Psoas muscle (tissue), 8 donors: ENCODE measurements around the gene ABHD12. TPM values are rescaled to one million over a fixed set of nuclear protein-coding genes. Genes with fewer than 3 reads are reported as not detected.

Source experiments
- ATAC-seq, 4 donors: fragments of 200-7000 bp; cut with Tn5 transposase; one replicate each; pipeline ENCODE4 v1.9.1; 2020; ENCODE audit warnings: moderate library complexity in 3 of 4, mild to moderate bottlenecking in 2 of 4
- DNase-seq, 2 donors: peaks; one replicate each; pipeline ENCODE4 v3.0.0-alpha.2; 2020
- H3K27ac ChIP-seq: fragments of 200-600 bp; one replicate; pipeline ENCODE4 v1.8.0; 2022
- H3K27me3 ChIP-seq, 3 donors: fragments of 200-600 bp in 1 of 3; one replicate each; pipeline versions ENCODE4 v1.6.1 to v1.8.0; 2013 to 2022; ENCODE audit warnings: low read length in 2 of 3, mild to moderate bottlenecking in 2 of 3, moderate library complexity in 1 of 3; ENCODE audit not compliant: insufficient read depth in 3 of 3
- H3K36me3 ChIP-seq, 2 donors: fragments of 200-600 bp in 1 of 2; one replicate each; pipeline versions ENCODE4 v1.6.1 to v1.8.0; 2013 to 2022; ENCODE audit warnings: low read depth in 1 of 2, mild to moderate bottlenecking in 1 of 2, moderate library complexity in 1 of 2; ENCODE audit not compliant: insufficient read depth in 1 of 2
- H3K4me1 ChIP-seq: fragments of 200-600 bp; one replicate; pipeline ENCODE4 v1.8.0; 2022
- H3K4me3 ChIP-seq: fragments of 200-600 bp; one replicate; pipeline ENCODE4 v1.8.0; 2022; ENCODE audit warnings: mild to moderate bottlenecking
- H3K9me3 ChIP-seq: fragments of 200-600 bp; one replicate; pipeline ENCODE4 v1.8.0; 2022
- WGBS, 3 donors: extraction: QIAGEN DNeasy Blood & Tissue Kit; methylation state at CpG; one replicate each; pipeline versions ENCODE4 v1.1.6 to v1.1.7; 2013; 5-methylcytosine and 5-hydroxymethylcytosine counted together
- intact Hi-C, 2 donors: fragments of 100-400 bp; cut with DNase I; formaldehyde crosslinking; loops; one replicate each; pipeline versions ENCODE4 v1.11.0 to v1.14.2; 2022
- polyA plus RNA-seq, 3 donors: library from polyadenylated mRNA; stranded (reverse); fragments of 200-250 nt; gene quantifications; one replicate each; pipeline ENCODE4 v1.2.3, GENCODE V29; 2013
- total RNA-seq, 4 donors: library from RNA; stranded (reverse); fragmentation: NEBNext Ultra II Directional in 2 of 4; extraction: Animal tissue kit (Norgen Biotek cat#: 25700) in 2 of 4; gene quantifications; one replicate each; pipeline versions ENCODE4 v1.2.1 to v1.2.4, GENCODE V29; 2021 to 2023
- TF ChIP-seq, protein P1 (sequence below): fragments of 200-600 bp; IDR thresholded peaks from one replicate; pipeline ENCODE4 v1.8.0; 2022; ENCODE audit warnings: antibody characterized with exemption
- donor health status: healthy with polysubstance abuse.
- donor health status: DM: no; HTN: no; CAD: no; lungs with moderate emphysema.
- donor health status: Bipolar disorder and iron deficiency.
- donor health status: healthy.
- donor health status: DM: yes; HTN: yes; CAD: no.
- donor health status: DM: no; HTN: no; CAD: no.
- donor health status: DM: no; HTN: no; CAD: no.
- donor health status: DM: yes; HTN: yes; CAD: no.

The ABHD12 gene
- total and polyA plus RNA-seq, 7 donors: 7.9 to 15.5 (median 9.6) TPM

DNA sequence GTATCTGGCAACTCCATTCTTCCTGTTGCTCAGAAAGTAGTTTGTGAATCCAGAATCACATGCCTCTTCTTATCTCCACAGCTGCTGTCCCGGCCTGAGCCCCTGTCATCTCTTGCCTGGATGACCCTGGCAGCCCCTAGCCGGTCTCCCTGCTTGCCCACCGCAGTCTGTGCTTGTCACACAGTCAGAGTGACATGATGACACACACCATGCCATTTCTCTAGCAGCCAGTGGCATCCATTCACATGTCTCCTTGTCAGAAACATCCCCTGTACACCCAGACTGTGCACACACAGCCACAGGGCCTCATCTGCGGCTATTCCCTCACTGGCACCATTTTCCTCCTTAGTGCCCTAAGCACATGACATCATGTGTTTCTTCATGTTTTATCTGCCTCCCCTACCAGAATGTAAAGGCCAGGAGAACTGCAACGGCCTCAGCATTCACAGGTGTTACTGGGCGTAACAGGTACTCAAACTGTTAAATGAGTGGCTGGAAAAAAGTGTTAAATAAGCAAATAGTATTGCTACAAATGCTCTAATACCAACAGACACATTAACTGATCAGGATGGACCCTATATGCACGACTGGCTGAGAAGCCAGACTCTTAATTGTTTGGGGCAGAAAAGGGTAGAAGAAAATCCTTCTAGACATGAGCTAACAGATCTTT is 9.6 kb downstream of the ABHD12 start:
- Histone ChIP-seq H3K36me3 (no peaks in the 10 kb centered on the region), H3K27me3 (no peaks in the 10 kb centered on the region), H3K27ac (no peak overlapping the region), H3K9me3 (no peaks in the 10 kb centered on the region), H3K4me3 (no peak overlapping the region), H3K4me1 (no peaks in the 10 kb centered on the region)
- 89 to 95% (median 93%) methylated on average over 7 of the region's 7 CpGs for WGBS, 3 donors
- ATAC-seq (no peak), DNase-seq (no peak)
- TF ChIP-seq, protein P1, sequence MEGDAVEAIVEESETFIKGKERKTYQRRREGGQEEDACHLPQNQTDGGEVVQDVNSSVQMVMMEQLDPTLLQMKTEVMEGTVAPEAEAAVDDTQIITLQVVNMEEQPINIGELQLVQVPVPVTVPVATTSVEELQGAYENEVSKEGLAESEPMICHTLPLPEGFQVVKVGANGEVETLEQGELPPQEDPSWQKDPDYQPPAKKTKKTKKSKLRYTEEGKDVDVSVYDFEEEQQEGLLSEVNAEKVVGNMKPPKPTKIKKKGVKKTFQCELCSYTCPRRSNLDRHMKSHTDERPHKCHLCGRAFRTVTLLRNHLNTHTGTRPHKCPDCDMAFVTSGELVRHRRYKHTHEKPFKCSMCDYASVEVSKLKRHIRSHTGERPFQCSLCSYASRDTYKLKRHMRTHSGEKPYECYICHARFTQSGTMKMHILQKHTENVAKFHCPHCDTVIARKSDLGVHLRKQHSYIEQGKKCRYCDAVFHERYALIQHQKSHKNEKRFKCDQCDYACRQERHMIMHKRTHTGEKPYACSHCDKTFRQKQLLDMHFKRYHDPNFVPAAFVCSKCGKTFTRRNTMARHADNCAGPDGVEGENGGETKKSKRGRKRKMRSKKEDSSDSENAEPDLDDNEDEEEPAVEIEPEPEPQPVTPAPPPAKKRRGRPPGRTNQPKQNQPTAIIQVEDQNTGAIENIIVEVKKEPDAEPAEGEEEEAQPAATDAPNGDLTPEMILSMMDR: no peak
- intact Hi-C loops: loop anchor here in 1 of 2 donors (5.0 kb wide), 1 partner anchor 69 kb away; no protein-coding TSS in a partner anchor

DNA sequence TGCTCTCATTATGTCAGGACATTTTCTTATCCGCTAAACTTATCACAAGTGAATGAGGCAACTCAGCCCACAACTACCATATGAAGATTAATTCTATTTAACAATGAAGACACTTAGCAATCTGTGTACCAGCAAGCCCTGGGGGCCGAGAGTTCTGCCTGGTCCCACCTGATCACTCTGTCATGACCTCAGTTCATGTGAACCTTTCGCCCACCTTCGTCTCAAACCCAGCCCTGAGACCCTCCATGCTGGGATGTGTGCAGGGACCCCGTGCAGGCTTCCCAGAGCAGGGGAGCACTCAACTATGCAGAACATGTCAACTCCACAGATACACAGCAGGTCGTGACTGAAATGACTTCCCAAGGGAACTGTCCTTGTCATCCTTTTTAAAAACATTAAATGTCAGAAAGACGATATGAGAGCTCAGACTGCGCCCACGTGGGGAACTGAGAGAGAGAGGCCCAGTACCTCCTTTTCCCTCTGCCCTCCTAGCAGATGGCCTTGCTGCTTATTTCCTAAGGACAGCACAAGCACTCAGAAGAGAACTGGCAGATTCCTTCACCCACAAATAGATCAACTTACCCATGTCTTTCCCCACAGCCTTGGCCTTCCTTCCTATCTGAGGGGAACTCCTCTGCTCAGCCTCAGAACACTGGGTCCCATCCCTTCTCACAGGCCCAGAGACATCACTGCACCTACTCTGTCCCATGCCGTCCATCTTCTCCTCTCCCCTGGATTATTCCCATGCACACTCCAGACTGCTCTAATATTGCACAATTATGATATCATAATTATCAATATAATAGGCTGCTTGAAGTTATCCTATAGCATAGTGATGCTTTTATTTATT is 11.5 kb downstream of the ABHD12 start:
- intact Hi-C loops: no loop called here
- no peaks in the 10 kb centered on the region for H3K27me3 ChIP-seq
- no peaks in the 10 kb centered on the region for H3K9me3 ChIP-seq
- no peak overlapping the region for H3K4me3 ChIP-seq
- no peak overlapping the region for H3K27ac ChIP-seq
- 78 to 94% (median 89%) methylated on average over 10 of the region's 10 CpGs for WGBS, 3 donors
- H3K4me1 ChIP-seq: no peaks in the 10 kb centered on the region
- ATAC-seq (no peak), DNase-seq (no peak)
- TF ChIP-seq, protein P1: no peak
- H3K36me3 ChIP-seq: no peaks in the 10 kb centered on the region

DNA sequence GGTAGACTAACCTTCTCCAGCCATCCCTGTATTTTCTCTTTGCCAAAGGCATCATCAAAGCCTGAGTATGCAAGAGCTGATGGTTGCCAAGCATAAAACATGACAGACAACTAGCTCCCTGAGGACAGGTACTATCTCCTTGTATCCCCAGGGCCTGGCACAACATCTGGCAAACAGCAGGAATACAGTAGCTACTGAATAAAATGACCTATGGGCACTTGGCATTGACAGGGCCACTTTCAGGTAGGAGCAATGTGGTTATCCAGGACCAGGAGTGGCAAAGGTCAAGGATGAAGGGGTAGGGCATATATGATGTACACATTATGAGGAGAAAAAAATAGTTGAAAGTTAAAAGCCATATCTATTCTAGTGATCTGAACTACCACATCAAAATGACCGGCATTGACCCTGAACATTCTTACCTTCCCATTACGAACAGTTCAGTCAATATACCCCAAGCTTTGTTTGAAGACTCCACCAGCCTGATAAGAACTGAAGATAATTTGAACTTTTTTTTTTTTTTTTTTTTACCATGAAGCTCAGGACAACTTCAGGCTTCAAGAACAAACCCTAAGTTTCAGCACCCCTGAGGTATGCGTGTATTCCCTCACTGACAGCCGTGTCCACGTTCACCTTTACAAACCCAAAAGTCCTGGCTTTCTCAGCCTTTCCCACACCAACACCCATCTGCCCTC is 12.3 kb downstream of the ABHD12 start:
- WGBS, 3 donors: 97 to 98% (median 98%) methylated on average over 5 of the region's 5 CpGs
- Histone ChIP-seq H3K4me1 (no peaks in the 10 kb centered on the region), H3K27me3 (no peaks in the 10 kb centered on the region), H3K36me3 (no peaks in the 10 kb centered on the region), H3K27ac (no peak overlapping the region), H3K4me3 (no peak overlapping the region), H3K9me3 (no peaks in the 10 kb centered on the region)
- TF ChIP-seq, protein P1: no peak
- ATAC-seq (no peak), DNase-seq (no peak)
- intact Hi-C loops: no loop called here

DNA sequence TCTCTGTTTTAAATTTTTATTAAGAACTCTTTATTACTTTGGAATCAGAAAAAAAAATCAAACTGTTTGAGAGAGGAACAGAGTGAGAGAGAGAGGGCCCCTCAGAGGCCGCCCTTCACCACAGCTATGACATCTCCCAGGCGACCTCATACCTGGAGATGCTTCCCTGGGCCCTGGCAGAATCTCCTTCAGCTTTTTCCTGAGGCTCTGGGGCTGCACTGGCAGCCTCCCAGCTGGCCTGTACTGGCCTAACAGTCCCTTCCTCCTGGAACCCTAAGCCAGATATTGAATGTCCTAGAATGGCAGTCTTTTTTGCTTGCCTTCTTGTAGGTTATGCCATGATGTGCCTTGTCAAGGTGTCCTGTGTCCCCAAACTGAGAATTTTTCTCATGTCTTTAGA is 13.7 kb downstream of the ABHD12 start:
- H3K4me3 ChIP-seq: no peak overlapping the region
- WGBS, 3 donors: 82 to 86% (median 84%) methylated on average over 2 of the region's 2 CpGs
- intact Hi-C loops: no loop called here
- H3K36me3 ChIP-seq: no peaks in the 10 kb centered on the region
- no peaks in the 10 kb centered on the region for H3K27me3 ChIP-seq
- no peak overlapping the region for H3K27ac ChIP-seq
- H3K9me3 ChIP-seq: peaks cover 3% of the 10 kb centered on the region
- TF ChIP-seq, protein P1: no peak
- no peaks in the 10 kb centered on the region for H3K4me1 ChIP-seq
- DNase-seq: no peak
- ATAC-seq: no peak
